Panc1 (cell line): ENCODE data around the gene PHIP.

Experiments used
- CTCF ChIP-seq: fragments of 450-650 bp; IDR thresholded peaks from 2 replicates; pipeline ENCODE4 v1.5.1; 2017; ENCODE audit warnings: mild to moderate bottlenecking
- POLR2AphosphoS5 ChIP-seq: IDR thresholded peaks from 2 replicates; pipeline ENCODE4 v1.6.1; 2012; ENCODE audit warnings: mild to moderate bottlenecking, low read depth, low read length, moderate library complexity
- REST ChIP-seq, 2 experiments: IDR thresholded peaks; 2 replicates each; pipeline ENCODE4 v1.6.1; 2011 to 2012; ENCODE audit warnings: low read depth in 2 of 2, control low read depth in 1 of 2, low read length in 1 of 2, mild to moderate bottlenecking in 1 of 2, moderate library complexity in 1 of 2; ENCODE audit not compliant: insufficient read depth in 1 of 2
- SIN3A ChIP-seq: IDR thresholded peaks from 2 replicates; pipeline ENCODE4 v1.6.1; 2012; ENCODE audit warnings: low read depth, mild to moderate bottlenecking, low read length, moderate library complexity, borderline replicate concordance; ENCODE audit not compliant: insufficient read depth
- TCF7L2 ChIP-seq: IDR thresholded peaks from 2 replicates; pipeline ENCODE4 v1.6.1; 2011; ENCODE audit warnings: mild to moderate bottlenecking, low read depth, low read length, inconsistent platforms

GRCh38 chr6:79072640-79073181 is 5.3 kb downstream of the PHIP start:
- TF ChIP-seq CTCF (no peak), POLR2AphosphoS5 (no peak), TCF7L2 (no peak), REST (IDR thresholded peaks at IDR 0.05; ENCODE audit: insufficient read depth in 1 of 2, low read depth in 2 of 2, low read length in 1 of 2) (no peak), SIN3A (no peak)
